Tibial nerve (tissue), 4 donors: ENCODE measurements around the gene SDK1. TPM values are rescaled to one million over a fixed set of nuclear protein-coding genes. Genes with fewer than 3 reads are reported as not detected.

Experiments used
- DNase-seq, 2 donors: peaks; one replicate each; pipeline ENCODE4 v3.0.0-alpha.2; 2019; ENCODE audit warnings: low spot score in 2 of 2
- H3K27ac ChIP-seq, 4 donors: fragments of 200-600 bp; sonication (generic) in 3 of 4; one replicate each; pipeline ENCODE4 v1.5.1; 2017 to 2019; ENCODE audit warnings: mild to moderate bottlenecking in 1 of 4
- H3K27me3 ChIP-seq, 2 donors: fragments of 200-600 bp; sonication (generic) in 1 of 2; one replicate each; pipeline versions ENCODE4 v1.5.1 to v1.6.0; 2017 to 2019
- H3K36me3 ChIP-seq, 3 donors: fragments of 200-600 bp; sonication (generic); one replicate each; pipeline ENCODE4 v1.5.1; 2018 to 2019
- H3K4me1 ChIP-seq, 4 donors: fragments of 200-600 bp; sonication (generic) in 3 of 4; one replicate each; pipeline ENCODE4 v1.5.1; 2017 to 2019
- H3K4me3 ChIP-seq, 4 donors: fragments of 200-600 bp; sonication (generic) in 3 of 4; one replicate each; pipeline ENCODE4 v1.5.1; 2017 to 2019; ENCODE audit warnings: mild to moderate bottlenecking in 1 of 4, moderate library complexity in 1 of 4
- H3K9me3 ChIP-seq, 4 donors: fragments of 200-600 bp; sonication (generic) in 3 of 4; one replicate each; pipeline ENCODE4 v1.5.1; 2017 to 2019
- CTCF ChIP-seq, 5 experiments: fragments of 200-600 bp in 3 of 5; fragments of 450-650 bp in 2 of 5; sonication (generic) in 3 of 5; IDR thresholded peaks; one replicate each; pipeline ENCODE4 v1.5.1; 2016 to 2019; ENCODE audit warnings: antibody characterized with exemption in 5 of 5, mild to moderate bottlenecking in 3 of 5, moderate library complexity in 2 of 5
- EP300 ChIP-seq, 2 donors: sonication (generic); formaldehyde crosslinking; IDR thresholded peaks; one replicate each; pipeline ENCODE4 v1.6.1; 2017; ENCODE audit warnings: antibody characterized with exemption in 2 of 2, mild to moderate bottlenecking in 1 of 2
- POLR2A ChIP-seq, 2 donors: fragments of 450-650 bp; IDR thresholded peaks; one replicate each; pipeline ENCODE4 v1.6.1; 2017; ENCODE audit warnings: antibody characterized with exemption in 2 of 2, mild to moderate bottlenecking in 2 of 2, moderate library complexity in 2 of 2
- WGBS, 2 donors: methylation state at CpG; one replicate each; pipeline ENCODE4 v1.1.5; 2018; 5-methylcytosine and 5-hydroxymethylcytosine counted together
- total RNA-seq, 4 donors: library from RNA; depleted of rRNA; stranded (reverse); fragments of >200 nt; gene quantifications; one replicate each; pipeline ENCODE4 v1.1.0, GENCODE V29; 2016

SDK1 gene
- total RNA-seq, 4 donors from 2014 or later, result 8.2 to 16.2 (median 12.9) TPM

- H3K9me3 ChIP-seq, result peaks cover 0 to 28% (median 2%) of the 10 kb centered on the region in 4 donors
- H3K36me3 ChIP-seq, result peaks cover 0 to 23% (median 0%) of the 10 kb centered on the region in 3 donors
- no peak overlapping the region for H3K27ac ChIP-seq
- no peak for DNase-seq
- TF ChIP-seq CTCF (IDR thresholded peaks at IDR 0.05) (no peak), POLR2A (IDR thresholded peaks at IDR 0.05) (no peak), EP300 (IDR thresholded peaks at IDR 0.05) (no peak)
- 86% methylated on average over 12 of the region's 12 CpGs for WGBS, 2 donors
- no peaks in the 10 kb centered on the region for H3K27me3 ChIP-seq
- no peak overlapping the region for H3K4me3 ChIP-seq
- H3K4me1 ChIP-seq, result no peaks in the 10 kb centered on the region
These were observed 969.2 kb downstream of the SDK1 start for GRCh38 chr7:4270268-4270667.

DNA sequence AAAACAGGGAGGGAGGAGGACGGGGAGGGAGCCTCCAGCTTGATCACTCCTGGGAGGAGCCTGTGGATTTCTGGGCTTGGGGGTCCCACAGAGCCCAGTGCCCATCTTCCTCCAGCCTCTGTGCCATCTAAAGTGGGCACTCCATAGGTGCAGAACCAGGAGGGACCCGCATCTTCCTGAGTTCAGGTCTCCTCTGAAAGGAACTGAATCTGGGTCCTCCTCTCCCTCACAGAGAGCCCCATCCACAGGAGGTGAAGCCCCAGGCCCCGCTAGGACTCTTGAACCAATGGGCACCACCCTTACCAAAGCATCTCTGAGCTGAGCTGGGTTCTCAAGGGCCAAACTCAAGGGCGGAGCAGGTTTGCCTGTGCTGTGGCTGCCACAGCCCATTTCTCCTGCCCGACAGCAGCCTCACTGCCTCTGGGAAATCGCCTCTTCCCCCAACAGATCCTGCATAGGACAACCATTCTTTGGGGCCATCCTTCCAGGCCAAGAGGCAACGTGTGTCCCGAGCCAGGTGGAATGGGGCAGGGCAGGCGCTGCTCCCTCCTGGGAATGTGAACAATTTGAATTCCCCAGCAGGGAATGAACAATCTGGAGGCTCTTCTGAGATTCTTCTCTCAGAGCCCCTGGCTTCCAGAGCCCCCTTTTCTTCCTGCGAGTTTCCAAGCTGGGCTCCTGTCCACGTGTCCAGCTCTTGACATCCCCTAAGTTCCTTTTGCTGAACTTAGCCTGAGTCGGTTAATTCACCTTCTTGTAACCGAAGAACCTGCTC lies 970.1 kb downstream of the SDK1 start:
- no peak overlapping the region for H3K27ac ChIP-seq
- H3K9me3 ChIP-seq, result peaks cover 0 to 36% (median 2%) of the 10 kb centered on the region in 4 donors
- no peak overlapping the region for H3K4me3 ChIP-seq
- H3K36me3 ChIP-seq, result peaks cover 0 to 17% (median 0%) of the 10 kb centered on the region in 3 donors
- no peaks in the 10 kb centered on the region for H3K27me3 ChIP-seq
- DNase-seq, result no peak
- no peaks in the 10 kb centered on the region for H3K4me1 ChIP-seq
- TF ChIP-seq EP300 (IDR thresholded peaks at IDR 0.05) (no peak), POLR2A (IDR thresholded peaks at IDR 0.05) (no peak), CTCF (IDR thresholded peaks at IDR 0.05) (no peak)
- 64 to 79% methylated on average over 11 to 13 of the region's 13 CpGs for WGBS, 2 donors

- WGBS, 2 donors, result 82 to 86% methylated on average over 10 of the region's 10 CpGs
- Histone ChIP-seq H3K9me3 (peaks cover 0 to 39% (median 2%) of the 10 kb centered on the region in 4 donors), H3K27ac (no peak overlapping the region), H3K4me1 (no peaks in the 10 kb centered on the region), H3K4me3 (no peak overlapping the region), H3K27me3 (no peaks in the 10 kb centered on the region), H3K36me3 (peaks cover 0 to 17% (median 0%) of the 10 kb centered on the region in 3 donors)
- no peak for DNase-seq
- TF ChIP-seq EP300 (IDR thresholded peaks at IDR 0.05) (no peak), CTCF (IDR thresholded peaks at IDR 0.05) (no peak), POLR2A (IDR thresholded peaks at IDR 0.05) (no peak)
These were observed 970.6 kb downstream of the SDK1 start for GRCh38 chr7:4271716-4272015.

GRCh38 chr7:4272141-4272540 lies 971.1 kb downstream of the SDK1 start:
- TF ChIP-seq EP300 (IDR thresholded peaks at IDR 0.05) (no peak), POLR2A (IDR thresholded peaks at IDR 0.05) (no peak), CTCF (IDR thresholded peaks at IDR 0.05) (no peak)
- no peaks in the 10 kb centered on the region for H3K4me1 ChIP-seq
- no peak overlapping the region for H3K4me3 ChIP-seq
- no peak for DNase-seq
- peaks cover 0 to 39% (median 2%) of the 10 kb centered on the region in 4 donors for H3K9me3 ChIP-seq
- no peak overlapping the region for H3K27ac ChIP-seq
- H3K36me3 ChIP-seq, result peaks cover 0 to 17% (median 0%) of the 10 kb centered on the region in 3 donors
- 90 to 91% methylated on average over 16 of the region's 16 CpGs for WGBS, 2 donors
- no peaks in the 10 kb centered on the region for H3K27me3 ChIP-seq

- WGBS, 2 donors, result 87 to 88% methylated on average over 9 of the region's 9 CpGs
These were observed 972.6 kb downstream of the SDK1 start for GRCh38 chr7:4273566-4274230.

More at GRCh38 chr7:4273566-4274230, 972.6 kb downstream of the SDK1 start:
- H3K27ac ChIP-seq, result no peak overlapping the region
- peaks cover 0 to 39% (median 2%) of the 10 kb centered on the region in 4 donors for H3K9me3 ChIP-seq
- H3K27me3 ChIP-seq, result no peaks in the 10 kb centered on the region
- TF ChIP-seq POLR2A (IDR thresholded peaks at IDR 0.05) (no peak), CTCF (IDR thresholded peaks at IDR 0.05) (no peak), EP300 (IDR thresholded peaks at IDR 0.05) (no peak)
- no peak for DNase-seq
- H3K4me1 ChIP-seq, result no peaks in the 10 kb centered on the region
- H3K4me3 ChIP-seq, result no peak overlapping the region
- peaks cover 0 to 9% (median 0%) of the 10 kb centered on the region in 3 donors for H3K36me3 ChIP-seq
